HepG2 (cell line): Measurements from ENCODE around the gene CDHR5. TPM values are rescaled to one million over a fixed set of nuclear protein-coding genes. Genes with fewer than 3 reads are reported as not detected.
"Not testable (repeated sequence)": the region's sequence is repeated elsewhere in the genome, so short reads cannot be mapped to it uniquely, and the experiment has no call there.

ENCODE experiments used
- ATAC-seq: fragments of 200-7000 bp; cut with Tn5 transposase; 3 replicates; pipeline ENCODE4 v1.9.1; 2020; ENCODE audit warnings: mild to moderate bottlenecking, moderate library complexity
- BruUV-seq: library from RNA; stranded (reverse); fragments of 400-500 nt; replicated peaks from 2 replicates; lab custom pipeline; 2021; lab: Mats Ljungman, UMichigan
- CTCF ChIA-PET: fragments of 300-600 bp; formaldehyde crosslinking; extraction: SDS; loops from one replicate; lab custom pipeline; 2021; ENCODE audit warnings: low total read pairs, inconsistent platforms, low intra/inter-chr PET ratio; lab: Yijun Ruan, JAX
- POLR2A ChIA-PET: fragments of 350-600 bp; sonication (Branson Sonifier 250); formaldehyde crosslinking; loops from one replicate; lab custom pipeline; 2020; ENCODE audit warnings: antibody characterized with exemption, inconsistent platforms; lab: Yijun Ruan, JAX
- DNase-seq: peaks from one replicate; pipeline ENCODE4 v3.0.0-alpha.2; 2015; ENCODE audit warnings: low spot score
- FAIRE-seq: peaks from 3 replicates; lab custom pipeline; 2011; peaks lifted over from hg19 to GRCh38; lab: Jason Lieb, UNC
- H2AFZ ChIP-seq: one replicate; pipeline ENCODE4 v1.6.1; 2011; ENCODE audit warnings: low read length, inconsistent platforms
- H3K27ac ChIP-seq: fragments of 300-600 bp; 3 replicates; pipeline ENCODE4 v1.8.0; 2011; ENCODE audit warnings: mixed run types, mild to moderate bottlenecking, mixed read lengths, low read length, inconsistent platforms; ENCODE audit not compliant: insufficient read depth; ENCODE audit errors: extremely low read length
- H3K27me3 ChIP-seq, 2 experiments: fragments of 200-600 bp in 1 of 2; 2 replicates in 1 of 2; 3 replicates in 1 of 2; pipeline versions ENCODE4 v1.6.0 to v1.8.0; 2011; ENCODE audit warnings: low read length in 2 of 2, mild to moderate bottlenecking in 2 of 2, moderate library complexity in 2 of 2, inconsistent platforms in 1 of 2; ENCODE audit not compliant: insufficient read depth in 2 of 2, control insufficient read depth in 1 of 2
- H3K36me3 ChIP-seq, 2 experiments: fragments of 200-600 bp in 1 of 2; replicated peaks in 1 of 2; 2 replicates in 1 of 2; 3 replicates in 1 of 2; pipeline versions ENCODE4 v1.5.1 to v1.8.0; 2011; ENCODE audit warnings: low read length in 2 of 2, inconsistent platforms in 1 of 2; ENCODE audit not compliant: insufficient read depth in 2 of 2, control insufficient read depth in 1 of 2
- H3K4me1 ChIP-seq: 2 replicates; pipeline ENCODE4 v1.5.1; 2012; ENCODE audit warnings: low read length, inconsistent platforms; ENCODE audit not compliant: insufficient read depth
- H3K4me2 ChIP-seq: 2 replicates; pipeline ENCODE4 v1.6.0; 2011; ENCODE audit warnings: low read depth, low read length, inconsistent platforms
- H3K4me3 ChIP-seq, 3 experiments: fragments of 200-600 bp in 1 of 3; sonication (generic), shearing (Covaris generic) in 1 of 3; replicated peaks in 1 of 3; 2 replicates each; pipeline ENCODE4 v1.5.1; 2011 to 2016; ENCODE audit warnings: low read length in 3 of 3, inconsistent platforms in 2 of 3, low read depth in 2 of 3, mild to moderate bottlenecking in 2 of 3, control low read depth in 1 of 3, mixed read lengths in 1 of 3; ENCODE audit not compliant: insufficient read depth in 1 of 3
- H3K79me2 ChIP-seq: one replicate; pipeline ENCODE4 v1.6.1; 2011; ENCODE audit warnings: low read length, inconsistent platforms; ENCODE audit not compliant: insufficient read depth
- H3K9ac ChIP-seq: 2 replicates; pipeline ENCODE4 v1.6.0; 2011; ENCODE audit warnings: mild to moderate bottlenecking, low read depth, low read length, inconsistent platforms; ENCODE audit not compliant: insufficient read depth
- H3K9me3 ChIP-seq: 2 replicates; pipeline ENCODE4 v1.5.1; 2012; ENCODE audit warnings: mild to moderate bottlenecking, low read length
- H4K20me1 ChIP-seq: 2 replicates; pipeline ENCODE4 v1.6.0; 2011; ENCODE audit warnings: inconsistent platforms, mild to moderate bottlenecking, low read length, moderate library complexity; ENCODE audit not compliant: insufficient read depth
- MAFF ChIP-seq: IDR thresholded peaks from 2 replicates; pipeline ENCODE4 v1.6.1; 2011; ENCODE audit warnings: low read depth, low read length, improper control_type of control experiment
- MAFK ChIP-seq, 2 experiments: IDR thresholded peaks in 1 of 2; conservative IDR thresholded peaks in 1 of 2; 2 replicates each; pipeline ENCODE4 v1.6.1; 2011; ENCODE audit warnings: improper control_type of control experiment in 2 of 2, low read length in 2 of 2
- RAD51 ChIP-seq: fragments of 450-650 bp; IDR thresholded peaks from 2 replicates; pipeline ENCODE4 v1.6.1; 2016; ENCODE audit warnings: borderline replicate concordance
- USF2 ChIP-seq, 2 experiments: sonication (generic) in 1 of 2; formaldehyde crosslinking in 1 of 2; IDR thresholded peaks; 2 replicates each; pipeline versions ENCODE4 v1.5.1 to v1.6.1; 2011 to 2020; ENCODE audit warnings: borderline replicate concordance in 1 of 2, low read depth in 1 of 2, low read length in 1 of 2, mild to moderate bottlenecking in 1 of 2, missing genetic modification reagents in 1 of 2, moderate library complexity in 1 of 2
- WGBS: methylation state at CpG from one replicate; pipeline ENCODE4 v1.1.6; 2017; ENCODE audit warnings: low lambda C conversion rate; 5-methylcytosine and 5-hydroxymethylcytosine counted together
- in situ Hi-C: cut with HindIII; loops from 2 replicates; pipeline ENCODE4 v1.10.0; 2017; ENCODE audit warnings: low pct_unique_long_range_greater_than_20kb; ENCODE audit not compliant: extremely low pct_ligation_motif_present
- intact Hi-C: fragments of 100-400 bp; cut with micrococcal nuclease; formaldehyde crosslinking; loops from one replicate; pipeline ENCODE4 v1.10.0; 2022; ENCODE audit not compliant: unreplicated experiment
- polyA plus RNA-seq, 8 experiments: library from polyadenylated mRNA; depleted of rRNA in 3 of 8; stranded (reverse) in 7 of 8; unstranded in 1 of 8; fragments of >200 nt; fragmentation: Illumina TruSeq in 4 of 8; extraction: Trizol in 4 of 8; gene quantifications; 2 replicates each; pipeline versions ENCODE4 v1.2.1 to v1.2.3, GENCODE V29; 2011 to 2016; ENCODE audit warnings: low read depth in 4 of 8, missing spikeins in 1 of 8, mixed read lengths in 1 of 8; ENCODE audit not compliant: insufficient read depth in 1 of 8
- total RNA-seq, 5 experiments: library from RNA; depleted of rRNA; stranded (reverse); fragments of >200 nt; fragmentation: Illumina TruSeq; extraction: Trizol; gene quantifications; 2 replicates each; pipeline ENCODE4 v1.2.3, GENCODE V29; 2016; ENCODE audit warnings: low read depth in 1 of 5

The CDHR5 gene
- total and polyA plus RNA-seq, 2 of the 13 experiments (the other 11 are each of a cell fraction or from before 2014, with no cell fraction given): 0.46 to 0.71 TPM

GRCh38 chr11:574031-574570 lies 50.7 kb downstream of the CDHR5 start:
- H3K79me2 ChIP-seq: peaks cover 24% of the 10 kb centered on the region
- H3K36me3 ChIP-seq, in situ Hi-C loops, H3K9me3 ChIP-seq, H3K27ac ChIP-seq, intact Hi-C loops, DNase-seq, H3K27me3 ChIP-seq, BruUV-seq, CTCF ChIA-PET, FAIRE-seq, ATAC-seq, H2AFZ ChIP-seq, POLR2A ChIA-PET: not testable (repeated sequence)
- H3K4me2 ChIP-seq: peak overlapping the region; percentile 99
- peaks cover 63% of the 10 kb centered on the region for H3K4me1 ChIP-seq
- peaks cover 22% of the 10 kb centered on the region for H4K20me1 ChIP-seq
- TF ChIP-seq USF2 (IDR thresholded peaks at IDR 0.05; ENCODE audit: low read depth, low read length): peak; percentile 71
- peak; percentile 50; the same call in 1 of the 2 replicates for TF ChIP-seq USF2 (CRISPR knock-in tag; IDR thresholded peaks at IDR 0.05; ENCODE audit: borderline replicate concordance)
- peak; percentile 92 for TF ChIP-seq RAD51
- TF ChIP-seq MAFF: peak; percentile 40
- TF ChIP-seq MAFK (conservative IDR thresholded peaks at IDR 0.05 in 1 of 2, IDR thresholded peaks at IDR 0.05 in 1 of 2; ENCODE audit: low read length in 2 of 2): peak; percentile 53 to 64
- WGBS: 19% methylated on average over 14 of the region's 14 CpGs
- H3K9ac ChIP-seq: peak overlapping the region; percentile 61; the same call in 1 of the 2 replicates
- peak overlapping the region; percentile 61 to 80 (median 66); a peak in 5 of 6 replicates for H3K4me3 ChIP-seq
